Endothelial cell (in vitro differentiated cells): Measurements from ENCODE around the gene ARHGAP26. TPM values are rescaled to one million over a fixed set of nuclear protein-coding genes. Genes with fewer than 3 reads are reported as not detected.

Source experiments
- DNase-seq: peaks from one replicate; pipeline ENCODE4 v3.0.0; 2021; ENCODE audit warnings: low spot score
- H3K27ac Mint-ChIP-seq: one replicate; pipeline ENCODE4 v1.8.0; 2021; ENCODE audit warnings: mixed read lengths, inconsistent platforms; ENCODE audit not compliant: unreplicated experiment
- H3K27me3 Mint-ChIP-seq: one replicate; pipeline ENCODE4 v1.8.0; 2021; ENCODE audit warnings: mild to moderate bottlenecking, moderate library complexity, mixed read lengths, inconsistent platforms; ENCODE audit not compliant: unreplicated experiment
- H3K36me3 Mint-ChIP-seq: one replicate; pipeline ENCODE4 v1.8.0; 2021; ENCODE audit warnings: mild to moderate bottlenecking, low read depth, mixed read lengths, inconsistent platforms; ENCODE audit not compliant: unreplicated experiment
- H3K4me1 Mint-ChIP-seq: one replicate; pipeline ENCODE4 v1.8.0; 2021; ENCODE audit warnings: mild to moderate bottlenecking, mixed read lengths, inconsistent platforms; ENCODE audit not compliant: unreplicated experiment
- H3K4me3 Mint-ChIP-seq: one replicate; pipeline ENCODE4 v1.8.0; 2021; ENCODE audit warnings: mild to moderate bottlenecking, mixed read lengths, inconsistent platforms; ENCODE audit not compliant: unreplicated experiment
- H3K9me3 Mint-ChIP-seq: one replicate; pipeline ENCODE4 v1.8.0; 2021; ENCODE audit warnings: mixed read lengths, inconsistent platforms; ENCODE audit not compliant: unreplicated experiment
- total RNA-seq: library from RNA; stranded (reverse); fragmentation: NEBNext Ultra II Directional; extraction: Animal tissue kit (Norgen Biotek cat#: 25700); gene quantifications from one replicate; pipeline ENCODE4 v1.2.1, GENCODE V29; 2021; ENCODE audit not compliant: unreplicated experiment
- TF ChIP-seq, protein P1 (sequence below): fragments of 200-600 bp; sonication (generic); IDR thresholded peaks from one replicate; pipeline ENCODE4 v1.5.0; 2021; ENCODE audit warnings: antibody characterized with exemption; ENCODE audit not compliant: unreplicated experiment

Gene ARHGAP26
- total RNA-seq, 1 donor from 2014 or later: 81.5 TPM

DNA sequence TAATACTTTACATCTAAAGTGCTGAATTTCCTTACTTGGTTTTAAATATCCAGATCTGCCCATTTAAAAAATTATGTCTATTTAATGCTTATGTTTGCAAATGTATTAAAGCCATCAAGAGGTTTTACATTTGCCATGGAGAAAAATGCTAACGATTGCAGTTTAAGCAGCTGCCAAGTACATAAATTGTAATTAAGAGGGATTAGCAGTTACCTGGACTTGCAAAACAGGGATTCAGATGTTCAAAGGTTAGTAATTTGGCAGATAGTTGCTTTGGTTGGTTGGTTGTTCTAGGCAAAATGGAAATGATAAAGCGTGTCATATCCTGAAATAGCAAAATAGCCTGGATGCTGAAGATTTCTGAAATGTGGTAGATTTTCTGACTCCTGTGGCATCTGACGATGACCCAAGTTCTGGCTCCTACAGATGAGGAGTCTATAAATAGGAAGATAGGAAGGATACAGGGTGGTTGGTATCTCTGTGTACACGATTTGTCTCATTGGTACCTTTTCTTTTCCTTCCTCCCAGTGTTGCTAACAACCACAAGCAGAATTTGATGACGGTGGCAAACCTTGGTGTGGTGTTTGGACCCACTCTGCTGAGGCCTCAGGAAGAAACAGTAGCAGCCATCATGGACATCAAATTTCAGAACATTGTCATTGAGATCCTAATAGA lies 350.4 kb downstream of the ARHGAP26 start:
- Mint-ChIP-seq H3K4me1 (peaks cover 9% of the 10 kb centered on the region), H3K36me3 (peaks cover 8% of the 10 kb centered on the region), H3K27me3 (peaks cover 2% of the 10 kb centered on the region), H3K9me3 (no peaks in the 10 kb centered on the region), H3K27ac (no peak overlapping the region), H3K4me3 (no peak overlapping the region)
- DNase-seq: no peak
- TF ChIP-seq, protein P1, sequence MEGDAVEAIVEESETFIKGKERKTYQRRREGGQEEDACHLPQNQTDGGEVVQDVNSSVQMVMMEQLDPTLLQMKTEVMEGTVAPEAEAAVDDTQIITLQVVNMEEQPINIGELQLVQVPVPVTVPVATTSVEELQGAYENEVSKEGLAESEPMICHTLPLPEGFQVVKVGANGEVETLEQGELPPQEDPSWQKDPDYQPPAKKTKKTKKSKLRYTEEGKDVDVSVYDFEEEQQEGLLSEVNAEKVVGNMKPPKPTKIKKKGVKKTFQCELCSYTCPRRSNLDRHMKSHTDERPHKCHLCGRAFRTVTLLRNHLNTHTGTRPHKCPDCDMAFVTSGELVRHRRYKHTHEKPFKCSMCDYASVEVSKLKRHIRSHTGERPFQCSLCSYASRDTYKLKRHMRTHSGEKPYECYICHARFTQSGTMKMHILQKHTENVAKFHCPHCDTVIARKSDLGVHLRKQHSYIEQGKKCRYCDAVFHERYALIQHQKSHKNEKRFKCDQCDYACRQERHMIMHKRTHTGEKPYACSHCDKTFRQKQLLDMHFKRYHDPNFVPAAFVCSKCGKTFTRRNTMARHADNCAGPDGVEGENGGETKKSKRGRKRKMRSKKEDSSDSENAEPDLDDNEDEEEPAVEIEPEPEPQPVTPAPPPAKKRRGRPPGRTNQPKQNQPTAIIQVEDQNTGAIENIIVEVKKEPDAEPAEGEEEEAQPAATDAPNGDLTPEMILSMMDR: no peak

DNA sequence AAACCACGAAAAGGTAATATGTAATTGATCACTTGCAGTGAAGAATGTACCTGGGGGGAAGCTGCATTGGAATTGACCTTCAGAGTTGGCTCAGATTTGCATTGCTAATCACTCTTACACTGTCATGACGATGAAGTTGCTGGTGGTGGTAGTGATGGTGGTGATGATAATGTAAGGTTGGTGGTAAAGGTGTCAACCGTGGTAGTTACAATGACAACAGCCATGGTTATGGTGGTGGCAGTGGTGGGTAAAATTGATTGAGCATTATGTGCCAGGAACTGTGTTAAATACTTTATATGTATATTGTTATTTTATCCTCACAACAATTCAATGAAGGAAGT lies 350.9 kb downstream of the ARHGAP26 start:
- peaks cover 8% of the 10 kb centered on the region for H3K36me3 Mint-ChIP-seq
- DNase-seq: no peak
- H3K4me3 Mint-ChIP-seq: no peak overlapping the region
- peaks cover 2% of the 10 kb centered on the region for H3K27me3 Mint-ChIP-seq
- H3K27ac Mint-ChIP-seq: no peak overlapping the region
- TF ChIP-seq, protein P1: no peak
- H3K9me3 Mint-ChIP-seq: no peaks in the 10 kb centered on the region
- H3K4me1 Mint-ChIP-seq: peaks cover 12% of the 10 kb centered on the region

DNA sequence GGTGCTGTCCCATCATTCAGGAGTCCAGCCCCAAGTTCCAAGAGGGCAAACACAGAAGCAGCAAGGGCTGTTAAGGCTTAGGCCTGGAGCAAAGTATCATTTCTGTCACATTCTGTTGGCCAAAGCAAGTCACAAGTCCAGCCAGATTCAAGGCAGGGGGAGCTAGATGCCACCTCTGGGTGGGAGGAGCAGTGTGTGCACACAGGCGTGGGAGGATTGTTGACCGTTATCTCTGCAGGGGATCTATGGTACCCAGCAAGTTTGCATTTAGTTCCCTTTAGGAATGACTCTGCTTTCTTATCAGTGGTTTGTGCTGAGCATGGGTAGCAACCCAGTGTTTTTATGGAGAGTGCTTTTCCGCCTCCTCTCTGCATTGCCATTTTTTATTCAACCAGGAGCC lies 354.4 kb downstream of the ARHGAP26 start:
- H3K4me3 Mint-ChIP-seq: no peak overlapping the region
- TF ChIP-seq, protein P1: no peak
- H3K36me3 Mint-ChIP-seq: peaks cover 8% of the 10 kb centered on the region
- no peaks in the 10 kb centered on the region for H3K9me3 Mint-ChIP-seq
- H3K27ac Mint-ChIP-seq: no peak overlapping the region
- no peak for DNase-seq
- no peaks in the 10 kb centered on the region for H3K27me3 Mint-ChIP-seq
- peaks cover 20% of the 10 kb centered on the region for H3K4me1 Mint-ChIP-seq

DNA sequence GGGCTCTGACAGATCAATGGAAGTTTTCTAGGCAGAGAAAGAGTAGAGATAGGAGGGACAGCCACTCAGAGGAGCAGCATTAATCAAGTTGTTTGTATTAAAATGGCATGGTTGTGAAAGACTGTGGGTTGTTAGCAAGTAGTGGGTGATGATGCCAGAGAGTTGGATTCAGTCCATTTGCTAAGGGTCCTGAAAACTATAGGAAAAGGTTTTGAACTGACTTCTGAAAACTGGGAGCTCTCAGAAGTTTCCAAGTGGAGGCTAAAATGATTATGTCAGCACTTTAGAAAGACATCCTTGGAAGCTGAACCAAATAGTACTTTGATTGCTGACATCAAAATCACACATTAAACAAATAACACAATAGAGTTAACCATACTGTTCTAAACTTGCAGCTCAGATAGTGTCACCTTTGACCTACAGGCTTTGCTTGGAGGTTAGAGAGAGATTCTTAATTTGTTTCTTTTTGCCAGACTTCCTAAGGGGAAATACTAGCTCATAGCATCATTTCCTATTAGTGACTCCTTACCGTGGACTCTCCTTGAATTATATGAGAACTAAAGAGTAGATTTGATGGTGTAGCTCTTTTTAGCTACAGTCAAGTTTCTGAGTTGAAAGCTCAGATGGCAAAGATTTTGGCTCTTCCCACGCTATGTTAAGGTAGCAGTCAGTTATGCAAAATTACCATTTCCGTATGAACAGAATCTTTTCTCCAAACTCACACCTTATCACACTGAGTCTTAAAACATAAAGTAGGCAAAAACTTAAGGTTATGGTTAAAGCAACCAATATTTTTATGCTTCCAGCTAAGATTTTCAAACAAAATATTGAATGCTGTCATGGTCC lies 356.2 kb downstream of the ARHGAP26 start:
- Mint-ChIP-seq H3K27ac (no peak overlapping the region), H3K4me3 (no peak overlapping the region), H3K4me1 (peaks cover 20% of the 10 kb centered on the region), H3K36me3 (no peaks in the 10 kb centered on the region), H3K27me3 (no peaks in the 10 kb centered on the region), H3K9me3 (no peaks in the 10 kb centered on the region)
- TF ChIP-seq, protein P1: no peak
- no peak for DNase-seq

DNA sequence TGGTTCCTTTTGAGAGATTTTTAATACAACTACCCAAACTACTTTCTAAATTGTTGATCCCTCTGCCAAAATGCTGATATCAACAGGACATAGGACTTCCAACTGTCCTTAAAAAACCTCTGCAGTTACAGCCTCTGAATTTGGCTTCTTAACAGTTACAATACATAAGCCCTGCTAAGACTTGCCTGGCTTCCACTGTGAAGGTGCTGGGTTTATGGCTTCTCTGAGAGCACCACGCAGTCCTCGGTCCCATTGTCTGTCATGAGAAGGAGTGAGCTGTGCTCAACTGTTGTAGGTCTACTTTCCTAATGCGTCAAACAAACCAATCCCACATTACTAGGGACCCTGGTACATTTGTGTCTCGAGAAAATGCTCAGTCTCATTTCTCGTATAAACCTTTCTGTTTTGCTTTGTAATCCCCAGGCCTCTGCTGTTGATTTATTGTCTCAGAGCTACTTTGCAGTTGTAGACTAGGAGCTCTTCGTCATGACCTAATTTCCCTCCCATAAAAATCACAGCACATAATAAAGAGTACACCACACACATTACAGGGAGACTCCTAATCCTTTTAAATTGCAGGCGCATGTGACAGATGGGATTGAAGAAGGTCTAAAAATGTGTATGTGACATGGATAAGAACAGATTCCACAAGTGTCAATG lies 358.4 kb downstream of the ARHGAP26 start:
- Mint-ChIP-seq H3K36me3 (peaks cover 1% of the 10 kb centered on the region), H3K27ac (no peak overlapping the region), H3K9me3 (no peaks in the 10 kb centered on the region), H3K27me3 (no peaks in the 10 kb centered on the region), H3K4me3 (no peak overlapping the region), H3K4me1 (peaks cover 20% of the 10 kb centered on the region)
- DNase-seq: no peak
- TF ChIP-seq, protein P1: no peak
